Smooth muscle cell (in vitro differentiated cells): ENCODE results near the gene WDFY1. TPM values are rescaled to one million over a fixed set of nuclear protein-coding genes. Genes with fewer than 3 reads are reported as not detected.

Experiments
- DNase-seq: peaks from one replicate; lab custom pipeline; 2025; ENCODE audit not compliant: unreplicated experiment; lab: John Stamatoyannopoulos, UW
- H2AFZ ChIP-seq: fragments of 200-600 bp; sonication (generic); 2 replicates; pipeline ENCODE4 v1.6.0; 2016; ENCODE audit warnings: antibody characterized with exemption, low read depth, mild to moderate bottlenecking
- H3F3A ChIP-seq: fragments of 200-600 bp; sonication (generic); 2 replicates; pipeline ENCODE4 v1.6.0; 2017; ENCODE audit warnings: antibody characterized with exemption, low read depth
- H3K27ac ChIP-seq: fragments of 200-600 bp; sonication (generic); 2 replicates; pipeline ENCODE4 v1.5.1; 2016; ENCODE audit warnings: low read depth, mild to moderate bottlenecking
- H3K27me3 ChIP-seq: fragments of 200-600 bp; sonication (generic); 2 replicates; pipeline ENCODE4 v1.6.1; 2016; ENCODE audit warnings: low read depth, mild to moderate bottlenecking
- H3K36me3 ChIP-seq: fragments of 200-600 bp; sonication (generic); 2 replicates; pipeline ENCODE4 v1.5.1; 2016; ENCODE audit warnings: low read depth
- H3K4me1 ChIP-seq: fragments of 200-600 bp; sonication (generic); 2 replicates; pipeline ENCODE4 v1.5.1; 2016; ENCODE audit warnings: low read depth
- H3K4me2 ChIP-seq: fragments of 200-600 bp; sonication (generic); 2 replicates; pipeline ENCODE4 v1.6.0; 2016; ENCODE audit warnings: mild to moderate bottlenecking
- H3K4me3 ChIP-seq: fragments of 200-600 bp; sonication (generic); 2 replicates; pipeline ENCODE4 v1.5.1; 2016; ENCODE audit warnings: mild to moderate bottlenecking
- H3K79me2 ChIP-seq: fragments of 200-600 bp; sonication (generic); 2 replicates; pipeline ENCODE4 v1.6.0; 2016; ENCODE audit warnings: low read depth, mild to moderate bottlenecking
- H3K9ac ChIP-seq: fragments of 200-600 bp; sonication (generic); 2 replicates; pipeline ENCODE4 v1.6.0; 2016; ENCODE audit warnings: low read depth
- H3K9me3 ChIP-seq: fragments of 200-600 bp; sonication (generic); replicated peaks from 2 replicates; pipeline ENCODE4 v1.5.1; 2016; ENCODE audit warnings: low read depth
- H4K20me1 ChIP-seq: fragments of 200-600 bp; sonication (generic); 2 replicates; pipeline ENCODE4 v1.6.0; 2016; ENCODE audit warnings: low read depth
- WGBS: methylation state at CpG from one replicate; pipeline ENCODE4 v1.1.7; 2016; ENCODE audit warnings: low lambda C conversion rate; 5-methylcytosine and 5-hydroxymethylcytosine counted together
- polyA plus RNA-seq: library from polyadenylated mRNA; unstranded; fragments of >200 nt; fragmentation: Nextera tagmentation; extraction: Ambion mirVana; gene quantifications from 2 replicates; pipeline ENCODE4 v1.2.1, GENCODE V29; 2016
- total RNA-seq: library from RNA; depleted of rRNA; stranded (reverse); fragments of >200 nt; gene quantifications from 2 replicates; pipeline ENCODE4 v1.2.3, GENCODE V29; 2014
- TF ChIP-seq, protein P1 (sequence below): fragments of 200-600 bp; sonication (generic); IDR thresholded peaks from 2 replicates; pipeline ENCODE4 v1.5.1; 2017; ENCODE audit warnings: borderline replicate concordance, mild to moderate bottlenecking, antibody characterized with exemption; ENCODE audit not compliant: insufficient read depth, poor library complexity, severe bottlenecking

The WDFY1 gene
- total and polyA plus RNA-seq, 2 experiments from 2014 or later, result 31.6 to 58.6 TPM

- no peak overlapping the region for H3K4me2 ChIP-seq
- H3K79me2 ChIP-seq, result peaks cover 85% of the 10 kb centered on the region
- H3K36me3 ChIP-seq, result no peaks in the 10 kb centered on the region
- no peak overlapping the region for H3K27ac ChIP-seq
- H2AFZ ChIP-seq, result no peak overlapping the region
- DNase-seq, result no peak
- peaks cover 17% of the 10 kb centered on the region for H3K4me1 ChIP-seq
- H4K20me1 ChIP-seq, result peaks cover 92% of the 10 kb centered on the region
- H3K9me3 ChIP-seq, result no peaks in the 10 kb centered on the region
- no peaks in the 10 kb centered on the region for H3F3A ChIP-seq
- TF ChIP-seq, protein P1, sequence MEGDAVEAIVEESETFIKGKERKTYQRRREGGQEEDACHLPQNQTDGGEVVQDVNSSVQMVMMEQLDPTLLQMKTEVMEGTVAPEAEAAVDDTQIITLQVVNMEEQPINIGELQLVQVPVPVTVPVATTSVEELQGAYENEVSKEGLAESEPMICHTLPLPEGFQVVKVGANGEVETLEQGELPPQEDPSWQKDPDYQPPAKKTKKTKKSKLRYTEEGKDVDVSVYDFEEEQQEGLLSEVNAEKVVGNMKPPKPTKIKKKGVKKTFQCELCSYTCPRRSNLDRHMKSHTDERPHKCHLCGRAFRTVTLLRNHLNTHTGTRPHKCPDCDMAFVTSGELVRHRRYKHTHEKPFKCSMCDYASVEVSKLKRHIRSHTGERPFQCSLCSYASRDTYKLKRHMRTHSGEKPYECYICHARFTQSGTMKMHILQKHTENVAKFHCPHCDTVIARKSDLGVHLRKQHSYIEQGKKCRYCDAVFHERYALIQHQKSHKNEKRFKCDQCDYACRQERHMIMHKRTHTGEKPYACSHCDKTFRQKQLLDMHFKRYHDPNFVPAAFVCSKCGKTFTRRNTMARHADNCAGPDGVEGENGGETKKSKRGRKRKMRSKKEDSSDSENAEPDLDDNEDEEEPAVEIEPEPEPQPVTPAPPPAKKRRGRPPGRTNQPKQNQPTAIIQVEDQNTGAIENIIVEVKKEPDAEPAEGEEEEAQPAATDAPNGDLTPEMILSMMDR, result no peak
- 85% methylated on average over 6 of the region's 6 CpGs for WGBS
- H3K9ac ChIP-seq, result no peak overlapping the region
- H3K27me3 ChIP-seq, result no peaks in the 10 kb centered on the region
- H3K4me3 ChIP-seq, result no peak overlapping the region
Observed at GRCh38 chr2:223932816-223933800, 12.0 kb downstream of the WDFY1 start.

- Histone ChIP-seq H3K36me3 (no peaks in the 10 kb centered on the region), H3K27me3 (no peaks in the 10 kb centered on the region), H3F3A (no peaks in the 10 kb centered on the region), H3K79me2 (peaks cover 84% of the 10 kb centered on the region), H3K4me2 (no peak overlapping the region), H3K27ac (peak overlapping the region; percentile 32), H3K9ac (no peak overlapping the region), H4K20me1 (peaks cover 74% of the 10 kb centered on the region), H3K4me3 (no peak overlapping the region), H3K4me1 (no peaks in the 10 kb centered on the region), H3K9me3 (no peaks in the 10 kb centered on the region), H2AFZ (no peak overlapping the region)
- 71% methylated on average over 23 of the region's 23 CpGs for WGBS
- TF ChIP-seq, protein P1, result no peak
- DNase-seq, result no peak
Observed at GRCh38 chr2:223930103-223930976, 14.8 kb downstream of the WDFY1 start.

DNA sequence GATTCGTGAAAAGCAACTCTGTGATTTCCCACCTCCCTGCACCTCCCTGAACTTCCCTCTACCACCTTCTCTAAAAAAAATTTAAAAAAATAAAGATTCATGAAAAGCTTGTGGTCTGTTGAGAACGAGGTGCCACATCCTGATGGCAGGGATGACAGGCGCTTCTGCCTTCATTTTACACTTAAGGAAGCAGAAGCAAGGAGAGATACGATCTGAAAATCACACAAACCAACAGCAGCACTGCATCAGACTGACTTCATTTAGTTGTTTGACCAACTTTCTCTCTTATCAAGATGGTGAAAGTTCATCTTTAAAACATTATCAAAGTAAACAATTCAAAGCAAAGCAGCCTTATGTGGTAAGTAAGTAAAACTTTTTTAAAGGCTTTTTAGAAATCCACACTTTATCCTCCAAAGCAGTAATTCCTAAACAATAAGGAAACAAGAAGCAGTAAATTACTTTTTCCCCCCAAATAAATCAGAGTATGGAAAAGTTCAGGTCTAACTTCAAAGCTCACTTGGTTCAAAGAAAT, 15.5 kb downstream of the WDFY1 start:
- peaks cover 74% of the 10 kb centered on the region for H4K20me1 ChIP-seq
- H3K4me3 ChIP-seq, result no peak overlapping the region
- H3K9me3 ChIP-seq, result no peaks in the 10 kb centered on the region
- WGBS, result 58% methylated on average over 4 of the region's 4 CpGs
- no peaks in the 10 kb centered on the region for H3K36me3 ChIP-seq
- no peaks in the 10 kb centered on the region for H3F3A ChIP-seq
- no peaks in the 10 kb centered on the region for H3K27me3 ChIP-seq
- H3K9ac ChIP-seq, result no peak overlapping the region
- no peak overlapping the region for H2AFZ ChIP-seq
- peak overlapping the region; percentile 32 for H3K27ac ChIP-seq
- no peaks in the 10 kb centered on the region for H3K4me1 ChIP-seq
- H3K79me2 ChIP-seq, result peaks cover 84% of the 10 kb centered on the region
- TF ChIP-seq, protein P1, result no peak
- no peak overlapping the region for H3K4me2 ChIP-seq
- no peak for DNase-seq
